ENCODE measurements around the gene ADSS1. TPM values are rescaled to one million over a fixed set of nuclear protein-coding genes. Genes with fewer than 3 reads are reported as not detected.

ADSS1 gene
- total RNA-seq, 4 donors from 2014 or later: 4.4 to 11.3 (median 7.1) TPM; not detected in 1

- H3K4me3 ChIP-seq: no peak overlapping the region
- intact Hi-C loops (cut with DNase I; ENCODE audit: low total_unique reads) (no loop called here), in situ Hi-C loops (cut with MboI; ENCODE audit: low pct_ligation_motif_present in 1 of 4, low pct_unique_long_range_greater_than_20kb in 1 of 4, low sequenced_read_pairs in 3 of 4) (no loop called here)
- 89% methylated on average over 10 of the region's 10 CpGs; no CpG with 5 or more reads in 1 of the 2 donors for WGBS, 2 donors (ENCODE audit: low coverage in 1 of 2)
- H3K4me1 ChIP-seq: peaks cover 42 to 63% (median 60%) of the 10 kb centered on the region in 4 donors
- TF ChIP-seq CTCF (IDR thresholded peaks at IDR 0.05) (no peak), POLR2A (IDR thresholded peaks at IDR 0.05) (no peak), EP300 (IDR thresholded peaks at IDR 0.05; ENCODE audit: low read depth) (no peak), POLR2AphosphoS5 (IDR thresholded peaks at IDR 0.05) (no peak)
- H3K27me3 ChIP-seq: no peaks in the 10 kb centered on the region
- H3K9me3 ChIP-seq: no peaks in the 10 kb centered on the region
- no peaks in the 10 kb centered on the region for H3K36me3 ChIP-seq
- no peak overlapping the region for H3K27ac ChIP-seq
- DNase-seq: no peak
Measured at GRCh38 chr14:104684449-104684821, 39.6 kb upstream of the ADSS1 start.

- Histone ChIP-seq H3K9me3 (no peaks in the 10 kb centered on the region), H3K36me3 (no peaks in the 10 kb centered on the region), H3K27me3 (no peaks in the 10 kb centered on the region), H3K4me3 (no peak overlapping the region), H3K27ac (no peak overlapping the region), H3K4me1 (peaks cover 35 to 56% (median 53%) of the 10 kb centered on the region in 4 donors)
- TF ChIP-seq EP300 (IDR thresholded peaks at IDR 0.05; ENCODE audit: low read depth): no peak
- no peak for TF ChIP-seq POLR2AphosphoS5 (IDR thresholded peaks at IDR 0.05)
- no peak for TF ChIP-seq CTCF (IDR thresholded peaks at IDR 0.05)
- TF ChIP-seq POLR2A (IDR thresholded peaks at IDR 0.05): no peak
- in situ Hi-C loops (cut with MboI; ENCODE audit: low pct_ligation_motif_present in 1 of 4, low pct_unique_long_range_greater_than_20kb in 1 of 4, low sequenced_read_pairs in 3 of 4): no loop called here
- intact Hi-C loops (cut with DNase I; ENCODE audit: low total_unique reads): no loop called here
- WGBS, 2 donors (ENCODE audit: low coverage in 1 of 2): 79 to 93% methylated on average over 3 to 4 of the region's 4 CpGs
- no peak for DNase-seq
Measured at GRCh38 chr14:104685216-104685997, 38.6 kb upstream of the ADSS1 start.

GRCh38 chr14:104685998-104686610 is 37.9 kb upstream of the ADSS1 start:
- TF ChIP-seq CTCF (IDR thresholded peaks at IDR 0.05) (no peak), POLR2A (IDR thresholded peaks at IDR 0.05) (no peak), POLR2AphosphoS5 (IDR thresholded peaks at IDR 0.05) (no peak), EP300 (IDR thresholded peaks at IDR 0.05; ENCODE audit: low read depth) (no peak)
- H3K9me3 ChIP-seq: no peaks in the 10 kb centered on the region
- H3K27ac ChIP-seq: no peak overlapping the region
- no peaks in the 10 kb centered on the region for H3K27me3 ChIP-seq
- DNase-seq: no peak
- H3K4me1 ChIP-seq: peaks cover 30 to 56% (median 53%) of the 10 kb centered on the region in 4 donors
- intact Hi-C loops (cut with DNase I; ENCODE audit: low total_unique reads) (no loop called here), in situ Hi-C loops (cut with MboI; ENCODE audit: low pct_ligation_motif_present in 1 of 4, low pct_unique_long_range_greater_than_20kb in 1 of 4, low sequenced_read_pairs in 3 of 4) (no loop called here)
- 91 to 94% methylated on average over 2 of the region's 2 CpGs for WGBS, 2 donors (ENCODE audit: low coverage in 1 of 2)
- no peaks in the 10 kb centered on the region for H3K36me3 ChIP-seq
- no peak overlapping the region for H3K4me3 ChIP-seq

GRCh38 chr14:104686624-104687517 is 37.2 kb upstream of the ADSS1 start:
- peaks cover 31 to 56% (median 53%) of the 10 kb centered on the region in 4 donors for H3K4me1 ChIP-seq

More at GRCh38 chr14:104686624-104687517, 37.2 kb upstream of the ADSS1 start:
- WGBS, 2 donors (ENCODE audit: low coverage in 1 of 2): 64% methylated on average over 16 of the region's 20 CpGs; no CpG with 5 or more reads in 1 of the 2 donors
- TF ChIP-seq POLR2AphosphoS5 (IDR thresholded peaks at IDR 0.05) (peak in 1 of 3 donors; percentile 9), CTCF (IDR thresholded peaks at IDR 0.05) (no peak)
- Histone ChIP-seq H3K27ac (peak overlapping the region; percentile 94 to 95 (median 94)), H3K27me3 (no peaks in the 10 kb centered on the region), H3K4me3 (no peak overlapping the region), H3K36me3 (no peaks in the 10 kb centered on the region), H3K9me3 (no peaks in the 10 kb centered on the region)
- intact Hi-C loops (cut with DNase I; ENCODE audit: low total_unique reads) (no loop called here), in situ Hi-C loops (cut with MboI; ENCODE audit: low pct_ligation_motif_present in 1 of 4, low pct_unique_long_range_greater_than_20kb in 1 of 4, low sequenced_read_pairs in 3 of 4) (no loop called here)
- peak; percentile 61 for DNase-seq

Measured in transverse colon (tissue), 4 donors.